ENCODE results near the gene ATRN.

DNA sequence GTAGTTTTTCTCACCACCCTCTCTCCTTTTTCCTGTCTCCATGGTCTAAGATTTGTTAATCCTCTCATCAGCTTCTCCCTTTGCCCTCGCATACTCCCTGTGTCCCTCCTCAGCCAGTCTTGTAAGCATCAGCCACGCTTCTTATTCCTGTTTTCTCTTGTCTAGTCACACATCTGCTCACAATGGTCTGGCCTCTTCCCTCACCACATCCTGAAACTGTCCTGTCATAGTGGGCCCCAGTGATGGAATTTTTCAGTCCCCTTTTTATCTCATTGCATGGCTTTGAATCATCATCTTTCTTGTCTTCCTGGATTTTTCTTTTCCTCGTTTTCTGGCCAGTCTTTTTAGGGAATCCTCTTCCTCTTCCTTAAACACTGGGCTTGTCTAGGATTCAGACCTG lies 135.2 kb downstream of the ATRN start:
- no peak for TF ChIP-seq CTCF (tag by site-specific recombination; IDR thresholded peaks at IDR 0.05)
- TF ChIP-seq, protein P1, sequence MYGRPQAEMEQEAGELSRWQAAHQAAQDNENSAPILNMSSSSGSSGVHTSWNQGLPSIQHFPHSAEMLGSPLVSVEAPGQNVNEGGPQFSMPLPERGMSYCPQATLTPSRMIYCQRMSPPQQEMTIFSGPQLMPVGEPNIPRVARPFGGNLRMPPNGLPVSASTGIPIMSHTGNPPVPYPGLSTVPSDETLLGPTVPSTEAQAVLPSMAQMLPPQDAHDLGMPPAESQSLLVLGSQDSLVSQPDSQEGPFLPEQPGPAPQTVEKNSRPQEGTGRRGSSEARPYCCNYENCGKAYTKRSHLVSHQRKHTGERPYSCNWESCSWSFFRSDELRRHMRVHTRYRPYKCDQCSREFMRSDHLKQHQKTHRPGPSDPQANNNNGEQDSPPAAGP (tag by site-specific recombination; IDR thresholded peaks at IDR 0.05) = no peak
- TF ChIP-seq PATZ1 (tag by site-specific recombination; IDR thresholded peaks at IDR 0.05) = no peak
- no peak for TF ChIP-seq REST (tag by site-specific recombination; IDR thresholded peaks at IDR 0.05)
- TF ChIP-seq ZNF37A (tag by site-specific recombination; IDR thresholded peaks at IDR 0.05) = no peak
- no peak for TF ChIP-seq KLF1 (tag by site-specific recombination; IDR thresholded peaks at IDR 0.05)
